Mesenchymal stem cell (in vitro differentiated cells and primary cell): ENCODE results near the gene TOX2.

Source experiments
- DNase-seq: peaks from one replicate; pipeline ENCODE4 v3.0.0-alpha.2; 2013
- H2AFZ ChIP-seq: one replicate; pipeline ENCODE4 v1.6.1; 2013; ENCODE audit warnings: low read depth, mild to moderate bottlenecking, control low read depth, inconsistent platforms, low read length, moderate library complexity
- H2AK5ac ChIP-seq: 2 replicates; pipeline ENCODE4 v1.6.1; 2013; ENCODE audit warnings: low read length, moderate library complexity, mild to moderate bottlenecking, inconsistent platforms; ENCODE audit not compliant: severe bottlenecking
- H2BK120ac ChIP-seq: one replicate; pipeline ENCODE4 v1.6.1; 2013; ENCODE audit warnings: low read depth, mild to moderate bottlenecking, inconsistent platforms, low read length, moderate library complexity
- H2BK12ac ChIP-seq, 2 experiments: one replicate each; pipeline ENCODE4 v1.6.1; 2013; ENCODE audit warnings: inconsistent platforms in 2 of 2, low read length in 2 of 2, mild to moderate bottlenecking in 2 of 2, moderate library complexity in 2 of 2, control low read depth in 1 of 2
- H2BK15ac ChIP-seq: one replicate; pipeline ENCODE4 v1.6.1; 2013; ENCODE audit warnings: mild to moderate bottlenecking, low read depth, inconsistent platforms; ENCODE audit not compliant: poor library complexity, severe bottlenecking
- H2BK5ac ChIP-seq: 2 replicates; pipeline ENCODE4 v1.6.1; 2013; ENCODE audit warnings: low read depth, mild to moderate bottlenecking, low read length, control low read depth, inconsistent platforms; ENCODE audit not compliant: poor library complexity, severe bottlenecking
- H3K14ac ChIP-seq, 2 experiments: one replicate each; pipeline ENCODE4 v1.6.1; 2013; ENCODE audit warnings: inconsistent platforms in 2 of 2, low read length in 2 of 2, control low read depth in 1 of 2, mild to moderate bottlenecking in 1 of 2, moderate library complexity in 1 of 2
- H3K18ac ChIP-seq, 2 experiments: one replicate each; pipeline ENCODE4 v1.6.1; 2013; ENCODE audit warnings: inconsistent platforms in 2 of 2, low read length in 2 of 2, control low read depth in 1 of 2, low read depth in 1 of 2, mild to moderate bottlenecking in 1 of 2
- H3K23ac ChIP-seq, 2 experiments: one replicate each; pipeline ENCODE4 v1.6.1; 2013; ENCODE audit warnings: inconsistent platforms in 2 of 2, low read length in 2 of 2, mild to moderate bottlenecking in 2 of 2, moderate library complexity in 2 of 2, control low read depth in 1 of 2
- H3K27ac ChIP-seq: 2 replicates; pipeline ENCODE4 v1.5.1; 2013; ENCODE audit warnings: mild to moderate bottlenecking, moderate library complexity, low read length, control low read depth, inconsistent platforms; ENCODE audit not compliant: poor library complexity, severe bottlenecking
- H3K27me3 ChIP-seq, 2 experiments: 2 replicates each; pipeline versions ENCODE4 v1.6.1 to v1.7.0; 2013; ENCODE audit warnings: low read length in 2 of 2, mild to moderate bottlenecking in 2 of 2, moderate library complexity in 2 of 2, control low read depth in 1 of 2, inconsistent platforms in 1 of 2; ENCODE audit not compliant: control insufficient read depth in 1 of 2, insufficient read depth in 1 of 2
- H3K36me3 ChIP-seq, 2 experiments: 2 replicates each; pipeline versions ENCODE4 v1.6.1 to v1.7.0; 2013; ENCODE audit warnings: low read length in 2 of 2, control low read depth in 1 of 2, inconsistent platforms in 1 of 2, low read depth in 1 of 2, mild to moderate bottlenecking in 1 of 2; ENCODE audit not compliant: insufficient read depth in 2 of 2, control insufficient read depth in 1 of 2
- H3K4ac ChIP-seq, 2 experiments: one replicate each; pipeline ENCODE4 v1.6.1; 2013; ENCODE audit warnings: inconsistent platforms in 2 of 2, low read length in 2 of 2, mild to moderate bottlenecking in 2 of 2, moderate library complexity in 2 of 2, control low read depth in 1 of 2, low read depth in 1 of 2
- H3K4me1 ChIP-seq: 2 replicates; pipeline ENCODE4 v1.6.1; 2013; ENCODE audit warnings: low read depth, low read length, control low read depth; ENCODE audit not compliant: control insufficient read depth, insufficient read depth
- H3K4me2 ChIP-seq: 2 replicates; pipeline ENCODE4 v1.6.1; 2013; ENCODE audit warnings: low read length, mild to moderate bottlenecking, inconsistent platforms; ENCODE audit not compliant: poor library complexity, severe bottlenecking
- H3K4me3 ChIP-seq, 2 experiments: 2 replicates each; pipeline versions ENCODE4 v1.5.1 to v1.7.0; 2013; ENCODE audit warnings: low read length in 2 of 2, mild to moderate bottlenecking in 2 of 2, control low read depth in 1 of 2, low read depth in 1 of 2; ENCODE audit not compliant: insufficient read depth in 1 of 2
- H3K79me1 ChIP-seq: replicated peaks from 2 replicates; pipeline ENCODE4 v1.6.1; 2013; ENCODE audit warnings: mild to moderate bottlenecking, control low read depth, low read length, inconsistent platforms; ENCODE audit not compliant: poor library complexity, severe bottlenecking
- H3K9ac ChIP-seq: 2 replicates; pipeline ENCODE4 v1.7.0; 2013; ENCODE audit warnings: mild to moderate bottlenecking, low read length, moderate library complexity
- H3K9me3 ChIP-seq: 2 replicates; pipeline ENCODE4 v1.7.0; 2013; ENCODE audit warnings: mild to moderate bottlenecking, low read length; ENCODE audit not compliant: control insufficient read depth
- H4K8ac ChIP-seq: one replicate; pipeline ENCODE4 v1.6.1; 2013; ENCODE audit warnings: inconsistent platforms, mild to moderate bottlenecking, low read length, moderate library complexity
- H4K91ac ChIP-seq: one replicate; pipeline ENCODE4 v1.6.1; 2013; ENCODE audit warnings: mild to moderate bottlenecking, low read length, inconsistent platforms
- WGBS: methylation state at CpG from one replicate; pipeline ENCODE4 v1.1.7; 2013; ENCODE audit warnings: mixed read lengths; 5-methylcytosine and 5-hydroxymethylcytosine counted together

Gene TOX2

DNA sequence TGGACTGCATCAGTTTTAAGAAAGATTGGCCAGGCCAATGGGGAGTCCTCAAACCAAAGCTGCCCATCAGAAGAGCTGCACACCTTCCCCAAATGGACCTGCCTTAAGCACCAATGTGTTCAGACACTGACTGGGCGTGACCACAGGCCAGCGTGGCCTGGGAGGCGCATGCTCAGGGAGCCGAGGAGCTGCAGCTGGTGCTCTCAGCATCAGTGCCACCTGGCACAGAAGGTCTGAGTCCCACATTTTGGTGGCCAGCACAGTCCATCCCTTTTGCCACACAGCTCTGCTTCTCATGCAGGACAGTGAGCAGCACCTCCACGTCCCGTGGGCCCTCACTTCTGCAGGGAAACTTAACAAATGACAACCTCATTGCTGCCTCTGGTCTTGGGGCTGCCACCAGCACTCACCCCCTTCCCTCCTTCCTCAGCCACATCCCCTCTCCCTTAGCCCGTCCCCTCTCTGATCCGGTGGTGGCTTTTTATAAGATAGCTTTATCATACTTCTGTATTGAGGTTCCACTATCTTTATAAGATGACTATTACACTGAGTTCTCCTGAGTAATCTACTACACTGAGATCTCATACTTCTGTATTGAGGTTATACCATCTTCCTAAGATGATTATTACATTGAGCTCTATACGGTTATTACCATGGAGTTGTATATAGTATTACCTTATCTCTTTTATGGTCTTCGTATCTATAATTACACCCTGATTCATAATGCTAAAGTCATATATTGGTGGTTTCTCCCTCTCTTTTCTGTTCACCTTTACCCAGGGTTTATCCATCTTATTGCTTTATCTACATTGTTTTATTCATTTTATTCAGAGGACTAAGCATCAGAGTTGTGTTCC, 109.1 kb downstream of the TOX2 start:
- Histone ChIP-seq H2AK5ac (no peak overlapping the region), H2BK120ac (no peak overlapping the region), H3K27me3 (peaks cover 2 to 51% of the 10 kb centered on the region in 2 experiments), H4K8ac (peak overlapping the region; percentile 45), H2BK5ac (no peak overlapping the region), H3K4me3 (peak overlapping the region in 1 of 2 experiments; percentile 29), H3K4me2 (no peak overlapping the region), H3K36me3 (no peaks in the 10 kb centered on the region), H2AFZ (no peak overlapping the region), H2BK12ac (no peak overlapping the region), H3K23ac (peak overlapping the region in 1 of 2 experiments; percentile 34), H3K79me1 (no peaks in the 10 kb centered on the region), H3K9ac (no peak overlapping the region), H3K27ac (no peak overlapping the region), H3K4me1 (peaks cover 4% of the 10 kb centered on the region), H3K9me3 (no peaks in the 10 kb centered on the region), H4K91ac (no peak overlapping the region), H3K4ac (no peak overlapping the region), H2BK15ac (no peak overlapping the region), H3K14ac (peak overlapping the region in 1 of 2 experiments; percentile 12), H3K18ac (peak overlapping the region in 1 of 2 experiments; percentile 24)
- DNase-seq = no peak
- 97% methylated on average over 6 of the region's 10 CpGs for WGBS

DNA sequence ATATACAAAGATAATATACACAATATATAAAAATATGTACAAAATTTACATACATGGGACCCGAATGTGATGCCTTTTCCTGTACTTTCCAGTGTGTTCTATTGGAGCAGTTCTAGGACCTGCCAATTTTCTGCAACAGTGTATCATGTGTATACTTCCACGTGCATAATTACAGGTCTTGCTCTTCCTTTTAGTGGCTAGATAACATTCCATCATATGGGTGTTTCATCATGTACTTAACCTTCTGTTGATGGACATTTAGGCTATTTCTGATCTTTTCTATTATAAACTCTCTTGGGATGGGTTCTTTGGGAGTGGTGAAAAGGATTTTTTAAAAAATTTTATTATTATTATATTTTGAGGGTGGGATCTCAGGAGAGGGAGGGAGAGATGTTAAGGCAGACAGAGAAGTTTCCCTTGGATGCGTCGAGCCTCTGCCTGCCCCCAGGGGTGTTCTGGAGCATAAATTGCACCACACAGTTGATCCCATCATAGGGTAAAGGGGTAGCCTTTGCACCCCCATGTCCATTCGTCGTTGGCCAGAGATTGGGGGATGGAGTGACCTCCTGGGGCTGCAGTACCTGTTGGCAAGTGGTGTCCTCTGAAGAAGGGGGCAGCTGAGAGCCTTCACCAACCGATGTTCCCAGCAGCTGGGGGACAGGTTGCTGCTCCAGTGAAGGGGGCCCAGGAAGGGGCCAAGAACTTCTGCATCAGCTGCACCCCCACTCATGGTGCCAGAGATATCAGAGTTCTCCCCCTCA, 110.3 kb downstream of the TOX2 start:
- no peak overlapping the region for H3K4me2 ChIP-seq
- no peak overlapping the region for H2AK5ac ChIP-seq
- no peak overlapping the region for H3K4me3 ChIP-seq
- no peak overlapping the region for H2BK120ac ChIP-seq
- WGBS = 86% methylated on average over 5 of the region's 7 CpGs
- H3K9me3 ChIP-seq = no peaks in the 10 kb centered on the region
- no peak overlapping the region for H3K27ac ChIP-seq
- no peaks in the 10 kb centered on the region for H3K36me3 ChIP-seq
- no peak overlapping the region for H4K91ac ChIP-seq
- peaks cover 10 to 53% of the 10 kb centered on the region in 2 experiments for H3K27me3 ChIP-seq
- H2BK15ac ChIP-seq = no peak overlapping the region
- H3K4ac ChIP-seq = no peak overlapping the region
- H3K18ac ChIP-seq = no peak overlapping the region
- H4K8ac ChIP-seq = no peak overlapping the region
- H3K14ac ChIP-seq = no peak overlapping the region
- no peak overlapping the region for H2AFZ ChIP-seq
- H2BK12ac ChIP-seq = no peak overlapping the region
- no peak for DNase-seq
- no peak overlapping the region for H2BK5ac ChIP-seq
- peaks cover 4% of the 10 kb centered on the region for H3K4me1 ChIP-seq
- H3K79me1 ChIP-seq = no peaks in the 10 kb centered on the region
- peak overlapping the region in 1 of 2 experiments; percentile 63 for H3K23ac ChIP-seq
- H3K9ac ChIP-seq = no peak overlapping the region

- H3K27me3 ChIP-seq = peaks cover 13 to 52% of the 10 kb centered on the region in 2 experiments
Measured at GRCh38 chr20:44025756-44026155, 111.1 kb downstream of the TOX2 start.

More at GRCh38 chr20:44025756-44026155, 111.1 kb downstream of the TOX2 start:
- DNase-seq = no peak
- no peak overlapping the region for H2BK12ac ChIP-seq
- peaks cover under 1% of the 10 kb centered on the region for H3K4me1 ChIP-seq
- H3K4me2 ChIP-seq = no peak overlapping the region
- no peak overlapping the region for H2BK5ac ChIP-seq
- no peak overlapping the region for H3K23ac ChIP-seq
- no peak overlapping the region for H2AK5ac ChIP-seq
- no peak overlapping the region for H4K8ac ChIP-seq
- H3K9ac ChIP-seq = no peak overlapping the region
- H3K36me3 ChIP-seq = no peaks in the 10 kb centered on the region
- H3K14ac ChIP-seq = no peak overlapping the region
- H3K18ac ChIP-seq = no peak overlapping the region
- no peak overlapping the region for H2AFZ ChIP-seq
- no peak overlapping the region for H3K27ac ChIP-seq
- peaks cover 2% of the 10 kb centered on the region for H3K9me3 ChIP-seq
- no peaks in the 10 kb centered on the region for H3K79me1 ChIP-seq
- 93% methylated on average over 4 of the region's 6 CpGs for WGBS
- H2BK120ac ChIP-seq = no peak overlapping the region
- no peak overlapping the region for H3K4ac ChIP-seq
- H3K4me3 ChIP-seq = no peak overlapping the region
- H4K91ac ChIP-seq = no peak overlapping the region
- H2BK15ac ChIP-seq = no peak overlapping the region
